ENCODE data around the gene NSF.
"Not testable (repeated sequence)": the region's sequence is repeated elsewhere in the genome, so short reads cannot be mapped to it uniquely, and the experiment has no call there.

GRCh38 chr17:46580082-46580481, 10.4 kb upstream of the NSF start:
- TF ChIP-seq CTCF, EZH2, EZH2phosphoT487 (IDR thresholded peaks at IDR 0.05): not testable (repeated sequence)

All from neural progenitor cell (in vitro differentiated cells).